Measurements from ENCODE around the gene ADGRG2. TPM values are rescaled to one million over a fixed set of nuclear protein-coding genes. Genes with fewer than 3 reads are reported as not detected.

Gene ADGRG2
- total RNA-seq, 1 experiment from 2014 or later: not detected

GRCh38 chrX:18945483-18945882 lies 176.8 kb downstream of the ADGRG2 start:
- no peak for DNase-seq (ENCODE audit: low read depth, low spot score)
- in situ Hi-C loops (cut with HindIII; ENCODE audit: low pct_unique_long_range_greater_than_20kb, low sequenced_read_pairs): no loop called here

DNA sequence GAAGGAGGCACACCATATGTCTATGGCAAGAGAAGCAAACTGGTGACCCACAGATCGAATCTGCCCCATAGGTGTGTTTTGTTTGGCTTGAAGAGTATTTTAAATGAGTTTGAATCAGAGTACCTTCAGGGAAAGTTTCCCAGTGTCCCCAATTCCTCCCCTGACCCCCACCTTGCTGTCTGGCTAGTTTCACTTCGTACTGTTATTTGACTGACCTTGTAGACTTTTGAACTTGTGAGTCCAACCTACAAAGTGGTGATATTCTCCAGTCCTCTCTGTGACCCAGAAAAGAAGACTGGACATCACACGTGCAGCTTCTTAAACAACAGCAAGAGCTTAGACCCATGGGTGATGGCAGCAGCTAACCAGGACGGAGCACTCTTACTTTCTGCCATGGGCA lies 177.8 kb downstream of the ADGRG2 start:
- in situ Hi-C loops (cut with HindIII; ENCODE audit: low pct_unique_long_range_greater_than_20kb, low sequenced_read_pairs): no loop called here
- DNase-seq (ENCODE audit: low read depth, low spot score): no peak

- no peak for DNase-seq (ENCODE audit: low read depth, low spot score)
- in situ Hi-C loops (cut with HindIII; ENCODE audit: low pct_unique_long_range_greater_than_20kb, low sequenced_read_pairs): no loop called here
Measured at GRCh38 chrX:18941896-18942295, 180.4 kb downstream of the ADGRG2 start.

Other genes starting within 250 kb of the ADGRG2 start
- 4.3 and 4.5 TPM in 2 replicates for gene PHKA2, start 138.4 kb downstream of the ADGRG2 start, total RNA-seq (2014; rRNA removed; shearing (Covaris generic))
- gene PDHA1, start 221.5 kb upstream of the ADGRG2 start, total RNA-seq (2014; rRNA removed; shearing (Covaris generic)): 220 and 264 TPM in 2 replicates

Measured in SK-MEL-5 (cell line).